HepG2 (cell line): ENCODE measurements around the gene ID3. TPM values are rescaled to one million over a fixed set of nuclear protein-coding genes. Genes with fewer than 3 reads are reported as not detected.

Experiments
- ATAC-seq: fragments of 200-7000 bp; cut with Tn5 transposase; 3 replicates; pipeline ENCODE4 v1.9.1; 2020; ENCODE audit warnings: mild to moderate bottlenecking, moderate library complexity
- BruUV-seq: library from RNA; stranded (reverse); fragments of 400-500 nt; replicated peaks from 2 replicates; lab custom pipeline; 2021; lab: Mats Ljungman, UMichigan
- CTCF ChIA-PET: fragments of 300-600 bp; formaldehyde crosslinking; extraction: SDS; loops from one replicate; lab custom pipeline; 2021; ENCODE audit warnings: low total read pairs, inconsistent platforms, low intra/inter-chr PET ratio; lab: Yijun Ruan, JAX
- POLR2A ChIA-PET: fragments of 350-600 bp; sonication (Branson Sonifier 250); formaldehyde crosslinking; loops from one replicate; lab custom pipeline; 2020; ENCODE audit warnings: antibody characterized with exemption, inconsistent platforms; lab: Yijun Ruan, JAX
- DNase-seq: peaks from one replicate; pipeline ENCODE4 v3.0.0-alpha.2; 2015; ENCODE audit warnings: low spot score
- FAIRE-seq: peaks from 3 replicates; lab custom pipeline; 2011; peaks lifted over from hg19 to GRCh38; lab: Jason Lieb, UNC
- H2AFZ ChIP-seq: one replicate; pipeline ENCODE4 v1.6.1; 2011; ENCODE audit warnings: low read length, inconsistent platforms
- H3K27ac ChIP-seq: fragments of 300-600 bp; 3 replicates; pipeline ENCODE4 v1.8.0; 2011; ENCODE audit warnings: mixed run types, mild to moderate bottlenecking, mixed read lengths, low read length, inconsistent platforms; ENCODE audit not compliant: insufficient read depth; ENCODE audit errors: extremely low read length
- H3K27me3 ChIP-seq, 2 experiments: fragments of 200-600 bp in 1 of 2; 2 replicates in 1 of 2; 3 replicates in 1 of 2; pipeline versions ENCODE4 v1.6.0 to v1.8.0; 2011; ENCODE audit warnings: low read length in 2 of 2, mild to moderate bottlenecking in 2 of 2, moderate library complexity in 2 of 2, inconsistent platforms in 1 of 2; ENCODE audit not compliant: insufficient read depth in 2 of 2, control insufficient read depth in 1 of 2
- H3K36me3 ChIP-seq, 2 experiments: fragments of 200-600 bp in 1 of 2; replicated peaks in 1 of 2; 2 replicates in 1 of 2; 3 replicates in 1 of 2; pipeline versions ENCODE4 v1.5.1 to v1.8.0; 2011; ENCODE audit warnings: low read length in 2 of 2, inconsistent platforms in 1 of 2; ENCODE audit not compliant: insufficient read depth in 2 of 2, control insufficient read depth in 1 of 2
- H3K4me1 ChIP-seq: 2 replicates; pipeline ENCODE4 v1.5.1; 2012; ENCODE audit warnings: low read length, inconsistent platforms; ENCODE audit not compliant: insufficient read depth
- H3K4me2 ChIP-seq: 2 replicates; pipeline ENCODE4 v1.6.0; 2011; ENCODE audit warnings: low read depth, low read length, inconsistent platforms
- H3K4me3 ChIP-seq, 3 experiments: fragments of 200-600 bp in 1 of 3; sonication (generic), shearing (Covaris generic) in 1 of 3; replicated peaks in 1 of 3; 2 replicates each; pipeline ENCODE4 v1.5.1; 2011 to 2016; ENCODE audit warnings: low read length in 3 of 3, inconsistent platforms in 2 of 3, low read depth in 2 of 3, mild to moderate bottlenecking in 2 of 3, control low read depth in 1 of 3, mixed read lengths in 1 of 3; ENCODE audit not compliant: insufficient read depth in 1 of 3
- H3K79me2 ChIP-seq: one replicate; pipeline ENCODE4 v1.6.1; 2011; ENCODE audit warnings: low read length, inconsistent platforms; ENCODE audit not compliant: insufficient read depth
- H3K9ac ChIP-seq: 2 replicates; pipeline ENCODE4 v1.6.0; 2011; ENCODE audit warnings: mild to moderate bottlenecking, low read depth, low read length, inconsistent platforms; ENCODE audit not compliant: insufficient read depth
- H3K9me3 ChIP-seq: 2 replicates; pipeline ENCODE4 v1.5.1; 2012; ENCODE audit warnings: mild to moderate bottlenecking, low read length
- H4K20me1 ChIP-seq: 2 replicates; pipeline ENCODE4 v1.6.0; 2011; ENCODE audit warnings: inconsistent platforms, mild to moderate bottlenecking, low read length, moderate library complexity; ENCODE audit not compliant: insufficient read depth
- ARNT2 ChIP-seq: sonication (generic); formaldehyde crosslinking; IDR thresholded peaks from 2 replicates; pipeline ENCODE4 v1.8.0; 2022; ENCODE audit warnings: mild to moderate bottlenecking, low read depth, missing genetic modification reagents, moderate library complexity
- ATF5 ChIP-seq: sonication (generic); formaldehyde crosslinking; IDR thresholded peaks from 2 replicates; pipeline ENCODE4 v1.4.0; 2020; ENCODE audit warnings: mild to moderate bottlenecking, low read depth, missing genetic modification reagents
- ATM ChIP-seq: fragments of 450-650 bp; IDR thresholded peaks from 2 replicates; pipeline ENCODE4 v1.7.1; 2017; ENCODE audit warnings: mild to moderate bottlenecking, borderline replicate concordance
- DZIP1 ChIP-seq: sonication (generic); formaldehyde crosslinking; IDR thresholded peaks from 2 replicates; pipeline ENCODE4 v1.5.0; 2020; ENCODE audit warnings: mild to moderate bottlenecking, missing genetic modification reagents
- EEA1 ChIP-seq: sonication (generic); formaldehyde crosslinking; IDR thresholded peaks from 2 replicates; pipeline ENCODE4 v1.5.1; 2020; ENCODE audit warnings: mild to moderate bottlenecking, missing genetic modification reagents, borderline replicate concordance
- HDAC2 ChIP-seq: sonication (generic); formaldehyde crosslinking; IDR thresholded peaks from 2 replicates; pipeline ENCODE4 v1.4.0; 2020; ENCODE audit warnings: missing genetic modification reagents
- NAIF1 ChIP-seq: sonication (generic); formaldehyde crosslinking; IDR thresholded peaks from 2 replicates; pipeline ENCODE4 v1.5.0; 2020; ENCODE audit warnings: mild to moderate bottlenecking, missing genetic modification reagents, borderline replicate concordance
- SOX13 ChIP-seq, 3 experiments: fragments of 450-650 bp in 1 of 3; sonication (generic) in 1 of 3; formaldehyde crosslinking in 1 of 3; IDR thresholded peaks in 2 of 3; conservative IDR thresholded peaks in 1 of 3; 2 replicates each; pipeline versions ENCODE4 v1.5.0 to v1.6.1; 2016 to 2020; ENCODE audit warnings: antibody characterized with exemption in 1 of 3, mild to moderate bottlenecking in 1 of 3, missing compliant biosample characterization in 1 of 3, missing genetic modification reagents in 1 of 3, moderate library complexity in 1 of 3
- SRY ChIP-seq: sonication (generic); formaldehyde crosslinking; IDR thresholded peaks from 2 replicates; pipeline ENCODE4 v1.8.0; 2022; ENCODE audit warnings: mild to moderate bottlenecking, missing genetic modification reagents
- TAF1 ChIP-seq: sonication (generic); formaldehyde crosslinking; IDR thresholded peaks from 2 replicates; pipeline ENCODE4 v1.4.0; 2020; ENCODE audit warnings: missing genetic modification reagents
- TGIF2 ChIP-seq: IDR thresholded peaks from 2 replicates; pipeline ENCODE4 v1.6.1; 2016; ENCODE audit warnings: control low read depth, missing compliant biosample characterization
- TOE1 ChIP-seq: sonication (generic); formaldehyde crosslinking; IDR thresholded peaks from 2 replicates; pipeline ENCODE4 v1.4.0; 2020; ENCODE audit warnings: mild to moderate bottlenecking, missing genetic modification reagents
- ZBTB1 ChIP-seq: sonication (generic); formaldehyde crosslinking; IDR thresholded peaks from 2 replicates; pipeline ENCODE4 v1.4.0; 2020; ENCODE audit warnings: missing genetic modification reagents, borderline replicate concordance
- ZNF234 ChIP-seq: sonication (generic); formaldehyde crosslinking; conservative IDR thresholded peaks from 2 replicates; pipeline ENCODE4 v1.5.1; 2020; ENCODE audit warnings: mild to moderate bottlenecking, missing genetic modification reagents
- ZNF562 ChIP-seq: sonication (generic); formaldehyde crosslinking; IDR thresholded peaks from 2 replicates; pipeline ENCODE4 v1.8.0; 2022; ENCODE audit warnings: missing genetic modification reagents, borderline replicate concordance
- ZNF609 ChIP-seq: sonication (generic); formaldehyde crosslinking; IDR thresholded peaks from 2 replicates; pipeline ENCODE4 v1.4.0; 2020; ENCODE audit warnings: mild to moderate bottlenecking, missing genetic modification reagents, borderline replicate concordance
- WGBS: methylation state at CpG from one replicate; pipeline ENCODE4 v1.1.6; 2017; ENCODE audit warnings: low lambda C conversion rate; 5-methylcytosine and 5-hydroxymethylcytosine counted together
- in situ Hi-C: cut with HindIII; loops from 2 replicates; pipeline ENCODE4 v1.10.0; 2017; ENCODE audit warnings: low pct_unique_long_range_greater_than_20kb; ENCODE audit not compliant: extremely low pct_ligation_motif_present
- intact Hi-C: fragments of 100-400 bp; cut with micrococcal nuclease; formaldehyde crosslinking; loops from one replicate; pipeline ENCODE4 v1.10.0; 2022; ENCODE audit not compliant: unreplicated experiment
- polyA plus RNA-seq, 8 experiments: library from polyadenylated mRNA; depleted of rRNA in 3 of 8; stranded (reverse) in 7 of 8; unstranded in 1 of 8; fragments of >200 nt; fragmentation: Illumina TruSeq in 4 of 8; extraction: Trizol in 4 of 8; gene quantifications; 2 replicates each; pipeline versions ENCODE4 v1.2.1 to v1.2.3, GENCODE V29; 2011 to 2016; ENCODE audit warnings: low read depth in 4 of 8, missing spikeins in 1 of 8, mixed read lengths in 1 of 8; ENCODE audit not compliant: insufficient read depth in 1 of 8
- total RNA-seq, 5 experiments: library from RNA; depleted of rRNA; stranded (reverse); fragments of >200 nt; fragmentation: Illumina TruSeq; extraction: Trizol; gene quantifications; 2 replicates each; pipeline ENCODE4 v1.2.3, GENCODE V29; 2016; ENCODE audit warnings: low read depth in 1 of 5

The ID3 gene
- total and polyA plus RNA-seq, 2 of the 13 experiments (the other 11 are each of a cell fraction or from before 2014, with no cell fraction given) = 64.8 to 115 TPM

- DNase-seq (peak; percentile 32), FAIRE-seq (peak; percentile 64), ATAC-seq (peak; percentile 47)
- Histone ChIP-seq H3K9me3 (no peaks in the 10 kb centered on the region), H3K27ac (no peak overlapping the region), H3K4me2 (peak overlapping the region; percentile 66), H3K4me1 (peaks cover 93% of the 10 kb centered on the region), H3K36me3 (no peaks in the 10 kb centered on the region), H3K9ac (peak overlapping the region; percentile 7; the same call in 1 of the 2 replicates), H3K27me3 (no peaks in the 10 kb centered on the region), H3K4me3 (peak overlapping the region in 2 of 3 experiments; percentile 24 to 54; a peak in 4 of 6 replicates), H2AFZ (no peak overlapping the region), H3K79me2 (no peaks in the 10 kb centered on the region), H4K20me1 (no peaks in the 10 kb centered on the region)
- in situ Hi-C loops (no loop called here), intact Hi-C loops (loop anchor here (5.0 kb wide), 1 partner anchor 38 kb away; the partner anchor contains the start of gene ID3)
- ChIA-PET CTCF (no interaction called here), POLR2A (interaction anchor here (5.0 kb wide), 1 partner anchor 38 kb away, joined by 54 read pairs; the partner anchor contains the start of gene ID3)
- 16% methylated on average over 5 of the region's 7 CpGs for WGBS
- BruUV-seq = no TSS peak
- TF ChIP-seq HDAC2 (0 out of 2 replicates have a peak, but pooled peaks have one; percentile 22), DZIP1 (CRISPR knock-in tag) (no peak), SOX13 (IDR thresholded peaks at IDR 0.05) (no peak), SOX13 (CRISPR knock-in tag; conservative IDR thresholded peaks at IDR 0.05 in 1 of 2, IDR thresholded peaks at IDR 0.05 in 1 of 2) (peak in 1 of 2 experiments; percentile 16; a peak in 1 of 4 replicates), SRY (CRISPR knock-in tag) (no peak), ARNT2 (CRISPR knock-in tag) (0 out of 2 replicates have a peak, but pooled peaks have one; percentile 37), TOE1 (CRISPR knock-in tag) (no peak), ZNF234 (CRISPR knock-in tag) (no peak), TAF1 (CRISPR knock-in tag) (peak; percentile 27; the same call in 1 of the 2 replicates), ZNF562 (CRISPR knock-in tag) (no peak), ATF5 (no peak), NAIF1 (CRISPR knock-in tag) (no peak), EEA1 (no peak), ATM (no peak), ZBTB1 (CRISPR knock-in tag) (no peak), ZNF609 (no peak), TGIF2 (no peak)
Measured at GRCh38 chr1:23594927-23595353, 35.6 kb upstream of the ID3 start.
